Measurements from ENCODE around the gene TNFSF4.
"Not testable (repeated sequence)": the region's sequence is repeated elsewhere in the genome, so short reads cannot be mapped to it uniquely, and the experiment has no call there.

The TNFSF4 gene, protein sequence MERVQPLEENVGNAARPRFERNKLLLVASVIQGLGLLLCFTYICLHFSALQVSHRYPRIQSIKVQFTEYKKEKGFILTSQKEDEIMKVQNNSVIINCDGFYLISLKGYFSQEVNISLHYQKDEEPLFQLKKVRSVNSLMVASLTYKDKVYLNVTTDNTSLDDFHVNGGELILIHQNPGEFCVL

GRCh38 chr1:173206816-173207568 lies at the start of gene TNFSF4:
TNFSF4 (minus strand) TSS chr1:173207331; CDS start chr1:173207176, 155 bp downstream.
- DNase-seq, result no peak

GRCh38 chr1:173255214-173255813 lies 48.2 kb upstream of the TNFSF4 start:
- DNase-seq, result peak; percentile 12

DNA sequence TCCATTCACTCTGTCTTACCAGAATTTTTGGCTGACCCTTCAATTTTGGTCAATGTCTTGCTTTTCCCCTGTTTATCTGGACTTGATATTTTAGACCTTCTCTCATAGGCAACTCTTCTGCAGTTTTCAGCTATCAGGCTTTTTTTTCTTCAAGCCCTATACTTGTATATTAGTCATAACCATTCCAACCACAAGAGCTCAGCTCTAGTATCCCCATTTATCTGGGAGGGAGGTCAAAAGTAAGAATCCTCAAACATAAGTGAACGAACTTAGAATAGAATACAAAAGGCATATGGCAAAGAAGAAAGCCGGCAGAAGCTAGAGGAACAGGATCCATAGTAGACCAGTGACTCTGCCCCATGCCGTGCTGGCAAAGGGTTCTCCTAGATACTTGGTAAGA lies 45.9 kb upstream of the TNFSF4 start:
- DNase-seq, result no peak

- no peak for DNase-seq
Measured at GRCh38 chr1:173249349-173249748, 42.2 kb upstream of the TNFSF4 start.

DNA sequence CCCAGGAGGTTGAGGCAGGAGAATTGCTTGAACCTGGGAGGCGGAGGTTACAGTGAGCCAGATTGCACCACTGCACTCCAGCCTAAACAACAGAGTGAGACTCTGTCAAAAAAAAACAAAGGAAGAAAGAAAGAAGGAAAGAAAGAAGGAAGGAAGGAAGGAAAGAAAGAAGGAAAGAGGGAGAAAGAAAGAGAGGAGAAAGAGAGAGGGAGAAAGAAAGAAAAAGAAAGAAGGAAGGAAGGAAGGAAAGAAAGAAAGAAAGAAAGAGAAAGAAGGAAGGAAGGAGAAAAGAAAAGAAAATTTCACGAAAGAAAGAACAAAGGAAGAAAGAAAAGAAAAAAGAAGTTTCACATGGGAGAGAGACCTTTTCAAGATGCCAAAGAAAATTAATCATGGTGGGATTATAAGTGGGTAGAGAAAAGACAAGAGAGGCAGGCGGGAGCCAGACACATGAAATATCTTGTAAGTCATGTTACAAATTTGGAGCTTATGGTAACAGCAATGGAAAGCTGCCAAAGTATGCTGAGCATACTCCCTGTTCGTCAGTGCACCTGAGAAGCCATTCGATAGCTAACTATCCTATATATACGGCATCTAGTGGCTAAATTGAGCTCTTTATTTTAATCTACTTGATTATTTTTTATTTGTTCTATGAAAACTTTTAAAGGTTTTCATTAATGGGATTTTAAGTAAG lies 41.3 kb upstream of the TNFSF4 start:
- no peak for DNase-seq

DNA sequence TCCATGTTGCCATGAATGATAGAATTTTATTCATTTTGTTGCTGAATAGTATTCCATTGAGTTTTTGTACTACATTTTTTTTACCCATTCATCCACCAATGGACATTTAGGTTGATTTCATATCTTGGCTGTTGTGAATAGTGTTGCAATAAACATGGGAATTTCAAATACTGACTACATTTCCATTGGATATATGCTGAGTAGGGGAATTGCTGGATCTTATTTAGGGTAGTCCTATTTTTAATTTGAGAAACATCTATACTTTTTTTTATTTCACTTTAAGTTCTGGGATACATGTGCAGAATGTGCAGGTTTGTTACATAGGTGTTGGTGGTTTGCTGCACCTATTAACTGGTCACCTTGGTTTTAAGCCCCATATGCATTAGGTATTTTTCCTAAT lies 38.8 kb upstream of the TNFSF4 start:
- DNase-seq, result no peak

GRCh38 chr1:173243300-173243699 lies 36.2 kb upstream of the TNFSF4 start:
- DNase-seq, result no peak

GRCh38 chr1:173241528-173242347 lies 34.6 kb upstream of the TNFSF4 start:
- DNase-seq, result no peak

DNA sequence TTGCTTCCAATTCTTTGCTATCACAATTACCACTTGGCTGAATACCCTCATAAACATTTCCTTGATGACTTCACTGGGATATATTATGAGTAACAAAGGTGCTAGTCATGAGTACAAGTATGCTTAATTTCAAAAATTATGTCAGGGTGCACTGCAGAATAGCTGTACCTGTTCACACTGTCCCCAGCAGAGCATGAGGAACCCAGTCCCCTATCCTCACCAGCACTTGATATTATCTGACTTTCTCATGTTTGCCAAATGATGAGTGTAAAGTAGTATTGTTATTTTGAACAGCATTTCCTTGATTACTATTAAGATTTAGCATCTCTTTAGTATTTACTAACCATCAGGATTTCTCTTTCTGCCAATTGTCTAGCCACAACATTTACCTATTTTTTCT lies 33.5 kb upstream of the TNFSF4 start:
- no peak for DNase-seq

DNA sequence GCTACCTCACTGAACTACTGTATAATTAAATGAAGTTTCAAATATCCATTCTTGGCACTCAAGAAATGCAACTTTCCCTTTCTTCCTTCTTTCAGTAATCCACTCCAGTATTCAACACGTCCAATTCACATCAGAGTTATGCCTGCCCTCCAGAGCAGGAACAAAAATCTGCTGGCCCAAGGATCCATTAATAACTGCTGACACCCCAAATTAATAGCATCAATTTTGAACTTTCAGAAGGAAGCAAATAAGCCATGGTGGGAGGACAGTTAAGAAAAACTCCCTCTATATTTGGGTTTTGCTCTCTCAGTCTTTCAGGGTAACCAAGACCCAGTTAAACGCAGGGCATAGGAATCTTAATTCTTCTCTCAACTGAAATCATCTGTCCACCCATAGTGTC lies 31.9 kb upstream of the TNFSF4 start:
- DNase-seq, result no peak

GRCh38 chr1:173234899-173235298 lies 27.8 kb upstream of the TNFSF4 start:
- DNase-seq, result no peak

DNA sequence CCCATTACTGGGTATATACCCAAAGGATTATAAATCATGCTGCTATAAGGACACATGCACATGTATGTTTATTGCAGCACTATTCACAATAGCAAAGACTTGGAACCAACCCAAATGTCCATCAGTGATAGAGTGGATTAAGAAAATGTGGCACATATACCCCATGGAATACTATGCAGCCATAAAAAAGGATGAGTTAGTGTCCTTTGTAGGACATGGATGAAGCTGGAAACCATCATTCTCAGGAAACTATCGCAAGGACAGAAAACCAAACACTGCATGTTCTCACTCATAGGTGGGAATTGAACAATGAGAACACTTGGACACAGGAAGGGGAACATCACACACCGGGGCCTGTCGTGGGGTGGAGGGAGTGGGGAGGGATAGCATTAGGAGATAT lies 27.3 kb upstream of the TNFSF4 start:
- not testable (repeated sequence) for DNase-seq

GRCh38 chr1:173229031-173229430 lies 21.9 kb upstream of the TNFSF4 start:
- not testable (repeated sequence) for DNase-seq

GRCh38 chr1:173224949-173225348 lies 17.8 kb upstream of the TNFSF4 start:
- no peak for DNase-seq

GRCh38 chr1:173224280-173224892 lies 17.3 kb upstream of the TNFSF4 start:
- no peak for DNase-seq

GRCh38 chr1:173223031-173223380 lies 15.9 kb upstream of the TNFSF4 start:
- no peak for DNase-seq

DNA sequence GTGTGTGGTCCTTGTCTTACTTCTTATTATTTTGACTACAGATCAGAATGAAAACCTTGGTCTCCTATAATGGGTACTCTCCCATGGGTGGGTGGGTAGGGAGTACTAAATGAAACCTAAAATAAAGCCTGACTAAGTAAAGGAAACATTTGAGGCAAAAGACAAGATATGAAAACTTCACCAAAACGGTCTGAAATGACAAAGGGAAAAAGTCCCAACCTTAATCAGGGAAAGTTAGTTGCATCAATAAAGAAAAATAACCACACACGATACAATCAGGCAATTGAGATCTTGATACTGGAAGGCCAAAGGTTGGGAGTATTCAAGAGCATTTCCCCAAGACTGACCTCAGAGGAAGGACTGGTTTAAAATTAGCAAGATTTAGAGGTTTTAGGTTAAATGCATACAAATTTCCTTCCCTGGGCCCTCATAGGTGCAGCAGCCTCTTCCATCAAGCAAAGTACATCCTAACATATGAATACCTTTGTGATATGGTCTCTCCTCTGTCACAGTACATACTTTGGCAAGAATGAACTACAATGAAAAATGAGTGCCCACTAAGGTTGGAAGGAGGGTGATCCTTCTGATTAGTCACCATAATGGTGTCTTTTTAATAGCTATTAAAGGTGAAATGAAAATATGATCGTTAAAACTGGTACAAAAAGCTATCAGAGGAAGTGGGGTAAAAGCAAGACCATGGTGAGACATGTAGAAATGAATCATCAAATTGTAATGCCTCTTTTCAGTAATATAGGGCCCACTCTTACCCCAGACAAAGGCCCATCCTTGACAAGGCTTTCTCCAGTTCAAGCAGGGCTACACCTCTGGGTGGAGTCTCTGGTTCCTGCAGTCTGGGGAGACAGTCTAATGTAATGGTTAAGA lies 15.3 kb upstream of the TNFSF4 start:
- no peak for DNase-seq

DNA sequence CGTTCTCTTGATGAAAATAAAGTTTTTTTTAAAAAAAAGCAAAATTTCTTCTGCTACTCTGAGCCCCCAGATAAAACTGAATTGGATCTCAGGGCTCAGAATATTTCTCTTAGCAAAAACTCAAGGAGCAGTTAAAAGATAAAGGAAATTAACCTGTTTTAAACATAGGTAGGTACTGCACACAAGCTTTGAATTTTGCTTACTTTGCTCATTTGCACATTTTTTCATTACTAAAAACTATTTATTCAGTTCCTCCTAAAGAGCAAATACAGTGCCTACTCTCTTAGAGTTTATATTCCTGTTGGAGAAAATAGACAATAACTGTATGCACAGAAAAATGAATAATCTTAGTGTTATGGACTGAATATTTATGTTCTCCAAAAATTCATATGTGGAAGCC lies 13.0 kb upstream of the TNFSF4 start:
- DNase-seq, result no peak

DNA sequence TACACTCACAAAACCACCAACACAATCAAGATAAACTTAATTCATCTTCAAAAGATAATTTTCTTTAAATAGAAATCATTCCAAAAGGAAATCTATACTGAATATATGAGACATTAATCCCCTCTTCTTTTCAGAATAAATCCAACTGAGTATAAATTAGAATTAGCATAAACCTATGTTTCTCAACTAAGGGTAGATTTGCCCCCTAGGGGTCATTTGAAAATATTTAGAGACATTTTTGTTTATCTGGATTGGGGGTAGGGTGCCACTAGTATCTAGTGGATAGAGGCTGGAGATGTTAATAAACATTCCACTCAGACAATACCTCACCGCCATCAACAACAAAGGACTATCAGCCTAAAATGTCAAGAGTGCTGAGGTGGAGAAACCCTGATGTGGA lies 6.5 kb upstream of the TNFSF4 start:
- DNase-seq, result no peak

DNA sequence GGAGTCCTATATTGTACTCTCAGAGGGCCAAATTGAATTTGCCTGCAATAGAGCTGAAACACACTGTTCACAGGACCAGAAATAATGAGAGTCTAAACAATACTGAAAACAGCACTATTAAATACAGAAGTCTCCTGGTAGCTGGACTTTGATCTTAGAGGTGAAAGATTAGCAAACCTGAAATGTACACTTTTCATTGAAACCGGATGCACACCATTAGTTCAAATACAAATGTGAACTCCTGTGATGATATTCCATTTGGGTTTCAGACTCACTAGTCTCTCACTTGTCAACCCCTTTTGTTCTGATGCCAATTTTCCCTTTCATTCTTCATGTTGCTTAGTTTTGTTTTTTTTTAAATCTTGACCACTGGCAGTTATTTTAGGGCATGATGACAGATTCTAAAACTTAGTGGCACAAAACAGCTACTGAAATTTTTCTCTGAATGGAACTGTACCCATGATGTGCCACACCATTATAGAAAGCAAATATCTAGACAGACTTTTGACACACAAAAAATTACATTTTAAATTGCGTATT lies 5.9 kb upstream of the TNFSF4 start:
- no peak for DNase-seq

DNA sequence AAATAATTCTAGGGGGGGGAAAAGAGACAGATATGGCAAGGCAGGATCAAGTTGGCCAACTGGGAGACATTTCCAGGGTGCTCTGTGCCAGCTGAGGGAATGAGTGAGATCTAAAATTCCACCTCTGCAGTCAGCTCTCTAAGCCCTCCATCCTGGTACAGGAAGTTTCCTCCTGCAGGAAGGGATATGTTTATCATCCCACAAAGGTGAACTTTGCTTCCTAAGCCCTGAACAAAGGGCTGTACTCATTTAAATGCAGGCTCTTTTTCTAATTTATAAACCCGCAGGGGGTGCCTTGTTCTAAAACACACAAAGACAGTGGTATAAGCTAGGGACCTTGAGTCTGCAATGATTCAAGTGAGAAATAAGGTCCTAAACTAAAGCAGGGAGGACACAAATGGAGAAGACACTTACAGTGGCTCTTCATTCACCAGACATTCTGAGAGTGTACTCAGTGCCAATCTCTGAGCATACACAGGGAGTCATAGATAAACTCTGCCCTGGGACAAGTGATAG lies 3.6 kb upstream of the TNFSF4 start:
- DNase-seq, result no peak
